IPS DF 19.7 (cell line): ENCODE data around the gene PIP5KL1.

Experiments
- DNase-seq: peaks from one replicate; pipeline ENCODE4 v3.0.0-alpha.2; 2013; ENCODE audit warnings: low read depth, low spot score

PIP5KL1 gene

GRCh38 chr9:127873886-127874285 lies 56.7 kb downstream of the PIP5KL1 start:
- no peak for DNase-seq

GRCh38 chr9:127873223-127873691 lies 57.3 kb downstream of the PIP5KL1 start:
- no peak for DNase-seq

GRCh38 chr9:127872369-127873222 lies 58.0 kb downstream of the PIP5KL1 start:
- DNase-seq: no peak

- no peak for DNase-seq
These were observed 59.0 kb downstream of the PIP5KL1 start for GRCh38 chr9:127871531-127871930.

DNA sequence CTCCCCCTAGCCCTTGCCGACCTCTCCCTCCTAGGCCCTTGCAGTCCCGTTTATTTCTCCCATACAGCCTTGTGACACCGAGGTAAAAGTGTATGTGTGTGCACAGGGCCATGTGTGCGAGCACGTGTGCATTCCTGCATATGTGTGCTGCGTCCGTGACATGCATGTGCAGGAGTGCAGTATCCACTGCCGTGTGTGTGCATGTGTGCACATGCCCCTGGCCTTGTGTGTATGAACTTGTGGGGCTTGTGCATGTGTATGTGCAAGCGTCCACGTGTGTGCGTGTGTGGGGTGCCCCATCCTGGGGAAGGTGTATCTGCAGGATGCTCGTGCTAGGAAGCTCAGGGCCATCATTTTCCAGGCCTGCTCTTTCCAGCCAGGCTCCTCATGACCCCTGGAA lies 59.7 kb downstream of the PIP5KL1 start:
- no peak for DNase-seq
